ENCODE results near the gene SCN4B.

Gene SCN4B

GRCh38 chr11:118163494-118163893 is 10.9 kb upstream of the SCN4B start:
- ATAC-seq: no peak
- TF ChIP-seq, protein P1, sequence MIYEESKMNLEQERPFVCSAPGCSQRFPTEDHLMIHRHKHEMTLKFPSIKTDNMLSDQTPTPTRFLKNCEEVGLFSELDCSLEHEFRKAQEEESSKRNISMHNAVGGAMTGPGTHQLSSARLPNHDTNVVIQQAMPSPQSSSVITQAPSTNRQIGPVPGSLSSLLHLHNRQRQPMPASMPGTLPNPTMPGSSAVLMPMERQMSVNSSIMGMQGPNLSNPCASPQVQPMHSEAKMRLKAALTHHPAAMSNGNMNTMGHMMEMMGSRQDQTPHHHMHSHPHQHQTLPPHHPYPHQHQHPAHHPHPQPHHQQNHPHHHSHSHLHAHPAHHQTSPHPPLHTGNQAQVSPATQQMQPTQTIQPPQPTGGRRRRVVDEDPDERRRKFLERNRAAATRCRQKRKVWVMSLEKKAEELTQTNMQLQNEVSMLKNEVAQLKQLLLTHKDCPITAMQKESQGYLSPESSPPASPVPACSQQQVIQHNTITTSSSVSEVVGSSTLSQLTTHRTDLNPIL (CRISPR knock-in tag; IDR thresholded peaks at IDR 0.05; ENCODE audit: low read depth): no peak
- no peak for TF ChIP-seq ZFP30 (CRISPR knock-in tag; IDR thresholded peaks at IDR 0.05)
- no peak for TF ChIP-seq ESRRG (CRISPR knock-in tag; IDR thresholded peaks at IDR 0.05)
- no peak for TF ChIP-seq ARNTL (CRISPR knock-in tag; IDR thresholded peaks at IDR 0.05; ENCODE audit: borderline replicate concordance, low read depth)
- TF ChIP-seq, protein P2, sequence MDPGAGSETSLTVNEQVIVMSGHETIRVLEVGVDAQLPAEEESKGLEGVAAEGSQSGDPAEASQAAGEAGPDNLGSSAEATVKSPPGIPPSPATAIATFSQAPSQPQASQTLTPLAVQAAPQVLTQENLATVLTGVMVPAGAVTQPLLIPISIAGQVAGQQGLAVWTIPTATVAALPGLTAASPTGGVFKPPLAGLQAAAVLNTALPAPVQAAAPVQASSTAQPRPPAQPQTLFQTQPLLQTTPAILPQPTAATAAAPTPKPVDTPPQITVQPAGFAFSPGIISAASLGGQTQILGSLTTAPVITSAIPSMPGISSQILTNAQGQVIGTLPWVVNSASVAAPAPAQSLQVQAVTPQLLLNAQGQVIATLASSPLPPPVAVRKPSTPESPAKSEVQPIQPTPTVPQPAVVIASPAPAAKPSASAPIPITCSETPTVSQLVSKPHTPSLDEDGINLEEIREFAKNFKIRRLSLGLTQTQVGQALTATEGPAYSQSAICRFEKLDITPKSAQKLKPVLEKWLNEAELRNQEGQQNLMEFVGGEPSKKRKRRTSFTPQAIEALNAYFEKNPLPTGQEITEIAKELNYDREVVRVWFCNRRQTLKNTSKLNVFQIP (CRISPR knock-in tag; IDR thresholded peaks at IDR 0.05; ENCODE audit: borderline replicate concordance, low read depth): no peak
- no peak for TF ChIP-seq ZNF8 (CRISPR knock-in tag; IDR thresholded peaks at IDR 0.05)
- TF ChIP-seq TCF4 (CRISPR knock-in tag; IDR thresholded peaks at IDR 0.05; ENCODE audit: borderline replicate concordance): no peak
- no peak for TF ChIP-seq TSHZ2 (CRISPR knock-in tag; IDR thresholded peaks at IDR 0.05)
- TF ChIP-seq RARB (CRISPR knock-in tag; IDR thresholded peaks at IDR 0.05): no peak
- no peak for TF ChIP-seq GLIS3 (CRISPR knock-in tag; IDR thresholded peaks at IDR 0.05)
- TF ChIP-seq PPARA (CRISPR knock-in tag; IDR thresholded peaks at IDR 0.05; ENCODE audit: borderline replicate concordance): no peak
- no peak for TF ChIP-seq ZC3H10 (CRISPR knock-in tag; IDR thresholded peaks at IDR 0.05)
- TF ChIP-seq ZNF565 (CRISPR knock-in tag; conservative IDR thresholded peaks at IDR 0.05; ENCODE audit: low read depth): no peak
- TF ChIP-seq SNAI2 (CRISPR knock-in tag; IDR thresholded peaks at IDR 0.05): no peak
- TF ChIP-seq CSDC2 (CRISPR knock-in tag; IDR thresholded peaks at IDR 0.05): no peak
- TF ChIP-seq CSRNP3 (CRISPR knock-in tag; IDR thresholded peaks at IDR 0.05): no peak

GRCh38 chr11:118162846-118163245 is 10.2 kb upstream of the SCN4B start:
- no peak for TF ChIP-seq PPARA (CRISPR knock-in tag; IDR thresholded peaks at IDR 0.05; ENCODE audit: borderline replicate concordance)
- TF ChIP-seq ZFP3 (CRISPR knock-in tag; IDR thresholded peaks at IDR 0.05): no peak
- no peak for TF ChIP-seq ZNF8 (CRISPR knock-in tag; IDR thresholded peaks at IDR 0.05)
- TF ChIP-seq ARNTL (CRISPR knock-in tag; IDR thresholded peaks at IDR 0.05; ENCODE audit: borderline replicate concordance, low read depth): no peak
- TF ChIP-seq ZFP30 (CRISPR knock-in tag; IDR thresholded peaks at IDR 0.05): no peak
- TF ChIP-seq RARB (CRISPR knock-in tag; IDR thresholded peaks at IDR 0.05): no peak
- no peak for TF ChIP-seq TCF4 (CRISPR knock-in tag; IDR thresholded peaks at IDR 0.05; ENCODE audit: borderline replicate concordance)
- no peak for TF ChIP-seq CSDC2 (CRISPR knock-in tag; IDR thresholded peaks at IDR 0.05)

GRCh38 chr11:118161786-118162185 is 9.2 kb upstream of the SCN4B start:
- ATAC-seq: no peak
- TF ChIP-seq PPARA (CRISPR knock-in tag; IDR thresholded peaks at IDR 0.05; ENCODE audit: borderline replicate concordance): no peak
- no peak for TF ChIP-seq ESRRG (CRISPR knock-in tag; IDR thresholded peaks at IDR 0.05)
- no peak for TF ChIP-seq TSHZ2 (CRISPR knock-in tag; IDR thresholded peaks at IDR 0.05)
- no peak for TF ChIP-seq ARNTL (CRISPR knock-in tag; IDR thresholded peaks at IDR 0.05; ENCODE audit: borderline replicate concordance, low read depth)

More at GRCh38 chr11:118162846-118163245, 10.2 kb upstream of the SCN4B start:
- ATAC-seq: no peak

All from SK-N-SH treated with all-trans-retinoic acid at 6 μM for 48 hours (cell line).